ENCODE measurements around the gene BIN1. TPM values are rescaled to one million over a fixed set of nuclear protein-coding genes. Genes with fewer than 3 reads are reported as not detected.
A peak's percentile ranks its signal among the peaks of the same experiment; 100 is the strongest.

Gene BIN1
- total RNA-seq, 1 experiment from 2014 or later, result 114 TPM

DNA sequence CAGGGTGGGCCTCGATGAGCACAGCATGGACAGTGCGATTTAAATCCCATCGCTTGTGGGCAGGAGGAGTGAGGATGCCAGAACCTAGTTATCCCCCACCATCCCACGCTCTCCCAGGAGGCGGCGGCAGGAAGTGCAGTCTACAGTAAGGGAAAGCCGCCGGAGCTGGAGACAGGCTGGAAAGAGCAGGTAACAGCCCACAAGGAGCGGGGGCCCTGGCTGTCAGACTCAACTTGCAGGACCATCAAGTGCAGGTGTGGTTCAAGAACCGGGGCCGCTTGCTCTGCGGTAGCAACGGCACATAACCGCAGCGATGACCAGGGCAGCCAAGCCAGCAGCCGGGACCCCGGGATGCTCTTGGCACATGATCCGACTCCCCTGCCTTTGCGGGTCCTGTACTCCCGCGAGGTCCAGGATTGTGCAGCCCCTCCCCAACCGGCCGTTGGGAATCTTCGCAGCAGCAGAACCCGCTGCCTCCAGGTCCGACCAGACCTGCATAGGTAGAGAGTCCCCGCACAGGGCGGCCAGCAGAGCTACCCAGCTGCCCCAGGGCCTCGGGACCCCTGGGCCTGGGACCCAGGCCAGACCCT, 82.1 kb downstream of the BIN1 start:
- DNase-seq (ENCODE audit: low spot score), result no peak

DNA sequence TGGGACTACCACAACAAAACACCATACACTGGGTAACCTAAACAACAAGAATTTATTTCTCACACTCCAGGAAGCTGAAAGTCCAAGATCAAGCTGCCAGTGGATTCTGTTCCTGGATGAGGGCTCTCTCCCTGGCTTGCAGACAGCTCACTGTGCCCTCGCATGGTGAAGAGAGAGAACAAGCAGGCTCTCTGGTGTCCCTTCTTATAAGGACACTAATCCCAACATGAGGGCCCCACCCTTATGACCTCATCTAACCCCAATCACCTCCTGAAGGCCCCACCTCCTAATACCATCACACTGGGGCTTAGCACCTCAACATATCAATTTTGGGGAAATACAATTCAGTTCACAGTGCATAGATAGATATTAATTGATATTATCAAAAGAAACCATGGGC, 83.5 kb downstream of the BIN1 start:
- DNase-seq (ENCODE audit: low spot score), result no peak

- DNase-seq (ENCODE audit: low spot score), result no peak
Measured at GRCh38 chr2:127022817-127023216, 84.1 kb downstream of the BIN1 start.

- DNase-seq (ENCODE audit: low spot score), result no peak
Measured at GRCh38 chr2:127020536-127020935, 86.4 kb downstream of the BIN1 start.

- DNase-seq (ENCODE audit: low spot score), result no peak
Measured at GRCh38 chr2:127017548-127017947, 89.4 kb downstream of the BIN1 start.

GRCh38 chr2:127016329-127016728, 90.6 kb downstream of the BIN1 start:
- DNase-seq (ENCODE audit: low spot score), result no peak

GRCh38 chr2:127015106-127015910, 91.6 kb downstream of the BIN1 start:
- no peak for DNase-seq (ENCODE audit: low spot score)

- DNase-seq (ENCODE audit: low spot score), result peak; percentile 53
Measured at GRCh38 chr2:127014630-127015029, 92.3 kb downstream of the BIN1 start.

DNA sequence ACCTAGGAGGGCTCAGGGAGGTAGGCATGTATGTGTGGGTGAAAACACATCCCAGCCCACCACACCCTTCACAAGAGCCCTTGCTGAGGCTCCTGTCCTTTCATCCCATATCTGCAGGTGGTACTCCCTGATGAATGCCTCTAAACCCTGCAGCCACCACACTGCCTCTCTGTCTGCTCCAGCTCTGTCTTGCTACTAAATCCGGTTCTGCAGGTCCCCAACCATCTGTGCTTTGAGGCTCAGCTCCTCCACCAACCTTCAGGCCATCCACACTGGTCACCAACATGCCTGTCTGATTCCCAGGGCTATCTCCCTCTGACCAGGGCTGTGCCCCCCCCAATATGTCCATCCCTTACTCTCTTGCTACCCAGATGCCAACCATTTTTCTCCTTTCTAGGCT, 92.7 kb downstream of the BIN1 start:
- no peak for DNase-seq (ENCODE audit: low spot score)

DNA sequence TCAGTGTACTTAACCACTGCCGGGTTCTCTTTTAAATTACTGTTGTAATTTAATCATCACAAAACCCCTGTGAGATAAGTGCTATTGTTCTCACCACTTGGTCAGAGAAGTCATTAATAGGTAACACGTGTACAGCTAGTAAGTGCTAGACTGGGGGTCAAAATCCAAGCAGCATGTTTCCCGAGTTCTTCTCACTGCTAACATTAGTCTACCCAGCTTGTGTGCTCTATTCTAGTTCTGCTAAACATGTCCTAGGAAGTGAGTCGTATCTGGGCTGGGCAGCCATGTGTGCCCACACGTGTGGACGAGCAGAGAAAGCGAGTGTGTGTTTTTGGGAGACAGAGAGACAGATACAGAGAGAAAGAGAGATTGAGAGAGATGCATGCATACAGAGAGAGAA, 94.1 kb downstream of the BIN1 start:
- DNase-seq (ENCODE audit: low spot score), result no peak

DNA sequence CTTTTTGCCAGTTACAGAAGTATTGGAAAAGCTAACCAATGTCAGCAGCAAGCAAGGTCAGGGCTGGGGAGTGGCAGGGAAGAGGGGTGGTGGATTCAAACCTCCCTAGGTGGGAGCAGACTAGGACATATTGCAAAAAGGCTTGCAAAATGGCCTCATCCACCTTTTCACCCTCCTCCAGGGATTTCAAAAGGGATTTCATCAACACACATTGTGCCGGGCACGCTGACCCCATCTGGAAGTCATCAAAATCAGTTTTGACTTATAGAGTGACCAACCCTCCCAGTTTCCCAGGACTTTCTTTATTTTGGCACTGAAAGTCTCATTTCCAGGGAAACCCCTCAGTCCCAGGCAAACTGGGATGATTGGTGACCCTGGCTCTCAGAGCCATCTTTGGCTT, 94.7 kb downstream of the BIN1 start:
- DNase-seq (ENCODE audit: low spot score), result no peak

- DNase-seq (ENCODE audit: low spot score), result no peak
Measured at GRCh38 chr2:127011796-127012195, 95.2 kb downstream of the BIN1 start.

DNA sequence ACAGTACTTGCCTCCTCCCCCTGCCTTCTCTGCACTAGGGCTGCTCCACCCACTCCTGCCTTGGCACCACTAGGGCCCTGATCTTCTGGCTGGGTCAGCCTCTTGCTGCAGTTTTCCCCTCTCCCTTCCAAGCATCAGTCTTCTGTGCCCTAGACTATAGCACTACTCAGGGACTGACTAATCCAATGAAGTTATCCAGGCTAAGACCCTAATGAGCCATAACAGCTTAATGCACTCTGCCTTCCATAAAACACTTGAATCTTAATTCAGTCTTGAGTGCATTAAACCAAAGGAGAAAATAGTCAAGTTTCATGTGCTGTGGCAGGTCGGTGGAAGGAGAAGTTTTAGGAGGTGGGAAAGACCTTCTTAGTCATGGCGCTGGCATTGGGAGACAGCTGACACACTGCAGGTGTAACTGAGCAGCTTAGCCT, 95.7 kb downstream of the BIN1 start:
- DNase-seq (ENCODE audit: low spot score), result no peak

DNA sequence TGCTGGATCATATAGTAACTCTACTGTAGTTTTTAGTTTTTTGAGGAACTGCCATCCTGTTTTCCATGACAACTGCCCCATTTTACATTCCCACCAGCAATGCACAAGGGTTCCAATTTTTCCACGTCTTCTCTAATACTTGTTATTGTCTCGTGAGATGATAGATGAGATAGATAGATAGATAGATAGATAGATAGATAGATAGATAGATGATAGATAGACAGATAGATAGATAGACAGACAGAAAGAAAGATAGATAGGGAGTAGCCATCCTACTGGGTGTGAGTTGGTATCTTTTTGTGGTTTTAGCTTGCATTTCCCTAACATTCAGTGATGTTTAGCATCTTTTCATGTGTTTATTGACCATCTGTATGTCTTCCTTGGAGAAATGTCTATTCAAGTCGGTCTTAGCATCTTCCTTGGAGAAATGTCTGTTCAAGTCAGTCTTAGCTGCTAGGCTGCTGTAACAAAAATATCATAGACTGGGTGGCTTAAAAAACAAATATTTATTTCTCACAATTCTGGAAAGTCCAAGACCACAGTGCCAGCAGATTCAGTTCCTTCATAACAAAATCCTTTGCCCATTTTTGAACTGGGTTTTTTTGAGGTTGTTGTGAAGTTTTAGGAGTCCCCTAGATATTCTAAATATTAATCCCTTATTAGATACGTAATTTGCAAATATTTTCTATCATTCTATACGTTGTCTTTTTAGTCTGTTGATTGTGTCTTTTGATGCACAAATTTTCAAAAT, 98.5 kb downstream of the BIN1 start:
- DNase-seq (ENCODE audit: low spot score), result no peak

DNA sequence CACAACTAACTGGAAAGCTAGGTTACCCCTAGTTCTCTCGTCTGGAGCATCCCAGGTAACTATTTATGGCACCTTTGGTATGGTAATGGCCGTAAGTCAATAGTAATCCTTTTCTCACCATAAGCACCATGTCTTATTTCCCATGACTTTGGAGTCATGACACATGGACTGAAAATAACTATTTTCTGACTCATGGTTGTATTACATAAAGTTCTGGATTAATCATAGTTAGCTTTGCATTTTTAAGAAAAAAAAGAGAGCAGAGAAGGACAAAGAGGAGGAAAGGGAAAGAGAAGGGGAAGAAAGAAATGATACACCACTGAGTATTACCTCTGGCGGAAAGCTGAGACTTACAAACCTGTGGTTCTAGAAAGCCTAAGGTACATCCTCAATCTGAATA, 99.3 kb downstream of the BIN1 start:
- peak; percentile 46 for DNase-seq (ENCODE audit: low spot score)

DNA sequence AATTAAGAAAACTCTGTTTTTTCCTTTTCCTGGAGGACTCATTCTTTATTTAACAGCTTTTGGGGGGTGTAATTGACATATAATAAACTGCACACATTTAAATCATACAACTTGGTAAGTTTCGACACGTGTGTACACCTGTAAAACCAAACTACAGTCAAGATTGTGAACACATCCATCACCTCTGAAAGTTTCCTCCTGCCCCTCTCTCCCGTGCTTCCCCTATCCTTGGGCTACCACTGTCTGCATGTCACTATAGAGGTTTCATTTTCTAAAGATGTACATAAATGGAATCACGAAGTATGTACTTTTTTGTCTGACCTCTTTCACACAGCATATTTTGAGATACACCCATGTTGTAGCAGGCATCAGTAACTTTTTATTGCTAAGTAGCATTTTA, 100.0 kb downstream of the BIN1 start:
- DNase-seq (ENCODE audit: low spot score), result no peak

DNA sequence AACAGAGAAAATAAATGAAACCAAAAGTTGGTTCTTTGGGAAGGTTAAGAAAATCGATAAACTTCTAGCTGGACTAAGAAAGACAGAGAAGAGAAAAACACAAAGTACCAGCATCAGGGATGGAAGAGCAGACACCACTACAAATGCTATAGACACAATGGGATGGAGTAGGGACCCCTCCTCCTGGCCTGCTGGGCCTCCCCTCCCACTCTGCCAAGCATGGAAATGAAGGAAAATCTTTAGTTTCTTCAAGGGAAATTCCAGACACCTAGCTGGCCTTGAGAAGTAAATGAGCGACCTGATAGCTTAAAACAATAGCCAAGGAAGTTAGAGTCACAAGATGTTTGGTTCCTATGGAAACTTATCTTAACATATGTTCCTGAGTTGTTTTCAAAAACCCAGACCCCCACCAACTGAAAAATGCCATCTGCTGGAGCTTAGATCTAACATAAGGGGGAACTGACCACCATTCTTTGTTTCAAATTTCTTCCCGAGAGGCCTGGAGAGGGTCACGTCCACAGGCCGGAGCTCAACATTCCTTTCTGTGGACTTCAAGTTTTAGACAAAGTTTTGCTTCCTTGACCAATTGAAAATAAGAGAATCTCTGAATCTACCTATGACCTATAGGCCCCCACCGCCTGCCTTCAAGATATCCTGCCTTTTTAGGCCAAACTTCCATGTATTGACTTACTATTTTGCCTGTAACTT, 101.9 kb downstream of the BIN1 start:
- no peak for DNase-seq (ENCODE audit: low spot score)

- DNase-seq (ENCODE audit: low spot score), result no peak
Measured at GRCh38 chr2:127003070-127003800, 103.7 kb downstream of the BIN1 start.

- DNase-seq (ENCODE audit: low spot score), result no peak
Measured at GRCh38 chr2:127001751-127002150, 105.2 kb downstream of the BIN1 start.

DNA sequence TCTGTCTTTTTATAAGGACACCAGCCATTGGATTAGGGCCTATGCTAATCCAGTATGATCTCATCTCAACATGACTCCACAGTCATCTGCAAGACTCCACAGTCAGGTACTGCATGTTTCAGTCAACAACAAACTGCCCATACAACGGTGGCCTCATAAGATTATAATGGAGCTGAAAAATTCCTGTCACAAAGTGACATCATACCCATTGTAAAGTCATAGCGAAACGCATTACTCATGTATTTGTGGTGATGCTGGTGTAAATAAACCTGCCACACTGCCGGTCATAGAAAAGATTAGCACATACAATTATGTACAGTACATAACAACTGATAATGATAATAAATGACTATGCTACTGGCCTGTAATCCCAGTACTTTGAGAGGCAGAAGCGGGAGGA, 106.0 kb downstream of the BIN1 start:
- DNase-seq (ENCODE audit: low spot score), result no peak

DNA sequence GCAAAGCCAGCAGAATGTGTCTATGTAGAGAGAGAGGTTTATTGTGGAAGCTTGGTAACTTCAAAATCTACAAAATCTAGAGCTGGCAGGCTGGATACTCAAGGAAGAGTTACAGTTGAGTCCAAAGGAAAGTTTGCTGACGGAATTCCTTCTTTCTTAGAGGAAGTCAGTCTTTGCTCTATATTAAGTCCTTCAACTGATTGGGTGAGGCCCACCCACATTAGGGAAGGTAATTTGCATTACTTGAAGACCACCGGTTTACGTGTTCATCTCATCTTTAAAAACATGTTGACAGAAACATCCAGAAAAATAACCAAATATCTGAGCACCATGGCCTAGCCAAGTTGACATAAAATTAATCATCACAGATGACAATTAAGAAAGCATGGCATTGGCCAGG, 106.8 kb downstream of the BIN1 start:
- DNase-seq (ENCODE audit: low spot score), result no peak

All from A172 (cell line).